Body of pancreas (tissue), 4 donors: ENCODE data around the gene WSB2.

Source experiments
- POLR2A ChIP-seq, 3 donors: fragments of 450-650 bp; IDR thresholded peaks; one replicate each; pipeline ENCODE4 v1.6.1; 2016; ENCODE audit warnings: antibody characterized with exemption in 3 of 3, mild to moderate bottlenecking in 2 of 3
- TF ChIP-seq, protein P1 (sequence below), 7 experiments: fragments of 450-650 bp in 4 of 7; fragments of 200-600 bp in 3 of 7; sonication (generic) in 3 of 7; IDR thresholded peaks; one replicate each; pipeline ENCODE4 v1.5.1; 2016 to 2019; ENCODE audit warnings: antibody characterized with exemption in 7 of 7

DNA sequence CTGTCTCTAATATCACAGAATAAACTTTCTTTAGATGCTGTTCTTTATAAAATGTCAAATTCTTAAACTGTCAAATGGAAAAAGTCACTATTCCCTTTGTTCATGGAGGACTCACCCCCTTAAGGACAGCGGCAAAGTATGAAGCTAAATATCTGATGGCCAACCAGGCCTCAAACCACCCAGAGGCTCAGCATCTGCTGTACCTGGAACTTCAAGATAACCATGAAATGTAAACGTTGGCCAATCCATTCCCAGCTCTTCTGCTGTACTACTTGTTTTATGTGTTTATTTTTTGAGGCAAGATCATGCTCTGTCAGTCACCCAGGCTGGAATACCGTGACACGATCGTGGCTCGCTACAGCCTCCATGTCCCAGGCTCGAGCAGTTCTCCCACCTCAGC lies 28.8 kb downstream of the WSB2 start:
- no peak for TF ChIP-seq POLR2A (IDR thresholded peaks at IDR 0.05)
- TF ChIP-seq, protein P1, sequence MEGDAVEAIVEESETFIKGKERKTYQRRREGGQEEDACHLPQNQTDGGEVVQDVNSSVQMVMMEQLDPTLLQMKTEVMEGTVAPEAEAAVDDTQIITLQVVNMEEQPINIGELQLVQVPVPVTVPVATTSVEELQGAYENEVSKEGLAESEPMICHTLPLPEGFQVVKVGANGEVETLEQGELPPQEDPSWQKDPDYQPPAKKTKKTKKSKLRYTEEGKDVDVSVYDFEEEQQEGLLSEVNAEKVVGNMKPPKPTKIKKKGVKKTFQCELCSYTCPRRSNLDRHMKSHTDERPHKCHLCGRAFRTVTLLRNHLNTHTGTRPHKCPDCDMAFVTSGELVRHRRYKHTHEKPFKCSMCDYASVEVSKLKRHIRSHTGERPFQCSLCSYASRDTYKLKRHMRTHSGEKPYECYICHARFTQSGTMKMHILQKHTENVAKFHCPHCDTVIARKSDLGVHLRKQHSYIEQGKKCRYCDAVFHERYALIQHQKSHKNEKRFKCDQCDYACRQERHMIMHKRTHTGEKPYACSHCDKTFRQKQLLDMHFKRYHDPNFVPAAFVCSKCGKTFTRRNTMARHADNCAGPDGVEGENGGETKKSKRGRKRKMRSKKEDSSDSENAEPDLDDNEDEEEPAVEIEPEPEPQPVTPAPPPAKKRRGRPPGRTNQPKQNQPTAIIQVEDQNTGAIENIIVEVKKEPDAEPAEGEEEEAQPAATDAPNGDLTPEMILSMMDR (IDR thresholded peaks at IDR 0.05) = no peak
